Nephron progenitor cell (in vitro differentiated cells): ENCODE measurements around the gene DHRS12.

Experiments
- DNase-seq: peaks from one replicate; pipeline ENCODE4 v3.0.0; 2021
- H3K27ac Mint-ChIP-seq: 2 replicates; pipeline ENCODE4 v1.8.0; 2021; ENCODE audit warnings: mild to moderate bottlenecking, moderate library complexity, mixed read lengths
- H3K27me3 Mint-ChIP-seq: 2 replicates; pipeline ENCODE4 v1.8.0; 2021; ENCODE audit warnings: mild to moderate bottlenecking, low read depth, mixed read lengths; ENCODE audit not compliant: poor library complexity
- H3K36me3 Mint-ChIP-seq: 2 replicates; pipeline ENCODE4 v1.8.0; 2021; ENCODE audit warnings: low read depth, mixed read lengths
- H3K4me1 Mint-ChIP-seq: 2 replicates; pipeline ENCODE4 v1.8.0; 2021; ENCODE audit warnings: mixed read lengths
- H3K4me3 Mint-ChIP-seq: 2 replicates; pipeline ENCODE4 v1.8.0; 2021; ENCODE audit warnings: mild to moderate bottlenecking, moderate library complexity, mixed read lengths
- H3K9me3 Mint-ChIP-seq: 2 replicates; pipeline ENCODE4 v1.8.0; 2021; ENCODE audit warnings: mild to moderate bottlenecking, moderate library complexity, mixed read lengths
- TF ChIP-seq, protein P1 (sequence below): fragments of 200-600 bp; sonication (generic); IDR thresholded peaks from 2 replicates; pipeline ENCODE4 v1.5.0; 2021; ENCODE audit warnings: antibody characterized with exemption

DHRS12 gene

GRCh38 chr13:51797664-51798488 lies 6.1 kb downstream of the DHRS12 start:
- H3K36me3 Mint-ChIP-seq = peaks cover 3% of the 10 kb centered on the region
- no peak overlapping the region for H3K27ac Mint-ChIP-seq
- no peak overlapping the region for H3K4me3 Mint-ChIP-seq
- no peaks in the 10 kb centered on the region for H3K9me3 Mint-ChIP-seq
- DNase-seq = peak; percentile 30
- H3K4me1 Mint-ChIP-seq = peaks cover 44% of the 10 kb centered on the region
- TF ChIP-seq, protein P1, sequence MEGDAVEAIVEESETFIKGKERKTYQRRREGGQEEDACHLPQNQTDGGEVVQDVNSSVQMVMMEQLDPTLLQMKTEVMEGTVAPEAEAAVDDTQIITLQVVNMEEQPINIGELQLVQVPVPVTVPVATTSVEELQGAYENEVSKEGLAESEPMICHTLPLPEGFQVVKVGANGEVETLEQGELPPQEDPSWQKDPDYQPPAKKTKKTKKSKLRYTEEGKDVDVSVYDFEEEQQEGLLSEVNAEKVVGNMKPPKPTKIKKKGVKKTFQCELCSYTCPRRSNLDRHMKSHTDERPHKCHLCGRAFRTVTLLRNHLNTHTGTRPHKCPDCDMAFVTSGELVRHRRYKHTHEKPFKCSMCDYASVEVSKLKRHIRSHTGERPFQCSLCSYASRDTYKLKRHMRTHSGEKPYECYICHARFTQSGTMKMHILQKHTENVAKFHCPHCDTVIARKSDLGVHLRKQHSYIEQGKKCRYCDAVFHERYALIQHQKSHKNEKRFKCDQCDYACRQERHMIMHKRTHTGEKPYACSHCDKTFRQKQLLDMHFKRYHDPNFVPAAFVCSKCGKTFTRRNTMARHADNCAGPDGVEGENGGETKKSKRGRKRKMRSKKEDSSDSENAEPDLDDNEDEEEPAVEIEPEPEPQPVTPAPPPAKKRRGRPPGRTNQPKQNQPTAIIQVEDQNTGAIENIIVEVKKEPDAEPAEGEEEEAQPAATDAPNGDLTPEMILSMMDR = peak; percentile 38
- H3K27me3 Mint-ChIP-seq = peaks cover 13% of the 10 kb centered on the region

GRCh38 chr13:51796546-51796945 lies 7.4 kb downstream of the DHRS12 start:
- Mint-ChIP-seq H3K4me3 (no peak overlapping the region), H3K4me1 (peaks cover 30% of the 10 kb centered on the region), H3K9me3 (no peaks in the 10 kb centered on the region), H3K27ac (no peak overlapping the region), H3K36me3 (peaks cover 7% of the 10 kb centered on the region), H3K27me3 (peaks cover 13% of the 10 kb centered on the region)
- TF ChIP-seq, protein P1 = no peak
- no peak for DNase-seq

DNA sequence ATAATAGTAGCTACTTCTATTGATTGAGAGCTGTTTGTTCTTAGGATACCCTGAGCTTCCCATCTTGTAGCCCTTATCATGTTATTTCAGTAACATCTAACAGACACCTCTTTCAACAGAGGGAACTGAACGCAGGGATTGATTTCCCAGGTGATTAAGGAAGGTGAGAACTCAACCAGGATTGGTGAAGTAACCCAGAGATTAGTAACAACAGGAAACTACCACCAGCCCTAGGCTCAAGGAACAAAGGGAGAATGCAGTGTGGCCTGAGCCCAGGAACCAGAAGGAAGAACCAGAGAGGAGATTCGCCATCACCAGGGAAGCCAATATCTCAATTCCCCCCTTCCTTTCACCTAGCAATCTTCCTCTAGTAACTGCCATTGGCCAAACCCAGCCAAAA lies 8.5 kb downstream of the DHRS12 start:
- Mint-ChIP-seq H3K27me3 (peaks cover 13% of the 10 kb centered on the region), H3K36me3 (peaks cover 7% of the 10 kb centered on the region), H3K4me1 (peaks cover 27% of the 10 kb centered on the region), H3K4me3 (no peak overlapping the region), H3K9me3 (no peaks in the 10 kb centered on the region), H3K27ac (no peak overlapping the region)
- TF ChIP-seq, protein P1 = no peak
- no peak for DNase-seq

GRCh38 chr13:51794964-51795363 lies 9.0 kb downstream of the DHRS12 start:
- no peak for DNase-seq
- H3K4me3 Mint-ChIP-seq = no peak overlapping the region
- TF ChIP-seq, protein P1 = no peak
- no peak overlapping the region for H3K27ac Mint-ChIP-seq
- no peaks in the 10 kb centered on the region for H3K9me3 Mint-ChIP-seq
- peaks cover 26% of the 10 kb centered on the region for H3K4me1 Mint-ChIP-seq
- H3K36me3 Mint-ChIP-seq = peaks cover 7% of the 10 kb centered on the region
- H3K27me3 Mint-ChIP-seq = peaks cover 15% of the 10 kb centered on the region

DNA sequence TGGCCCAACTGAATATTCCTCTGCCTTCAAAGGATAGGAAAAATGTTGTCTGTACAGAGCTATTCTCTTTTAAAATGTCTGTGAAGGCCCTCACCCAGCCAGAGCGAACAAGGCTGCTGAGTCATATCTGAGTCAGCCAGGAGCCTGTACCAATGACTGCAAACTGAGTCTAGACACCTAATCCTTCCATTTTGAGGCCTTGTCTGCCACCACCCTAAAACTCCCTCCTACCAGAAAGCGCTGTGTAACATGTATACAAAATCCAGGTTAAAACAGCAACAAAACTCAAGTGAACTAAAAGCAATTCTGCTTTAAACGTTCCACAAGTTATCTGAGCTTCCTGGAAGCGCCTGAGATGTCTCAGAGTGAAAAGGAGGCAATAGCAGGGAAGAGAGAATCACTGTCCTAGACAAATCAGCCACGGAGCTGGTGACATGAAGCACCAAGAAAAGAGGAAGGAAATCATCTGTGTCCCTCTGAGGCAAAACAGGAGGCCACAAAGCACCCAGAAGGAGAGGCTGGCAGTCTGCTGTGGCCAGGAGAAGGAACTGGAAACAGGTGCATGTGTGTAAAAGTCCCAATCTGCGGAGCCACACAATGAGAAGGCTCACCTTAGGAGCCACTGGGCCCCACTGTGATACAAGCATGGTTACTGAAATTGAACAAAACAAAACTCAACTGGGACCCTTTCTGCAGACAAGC lies 10.2 kb downstream of the DHRS12 start:
- peak overlapping the region; percentile 14 for H3K27ac Mint-ChIP-seq
- peaks cover 7% of the 10 kb centered on the region for H3K36me3 Mint-ChIP-seq
- no peaks in the 10 kb centered on the region for H3K9me3 Mint-ChIP-seq
- peaks cover 17% of the 10 kb centered on the region for H3K4me1 Mint-ChIP-seq
- H3K4me3 Mint-ChIP-seq = no peak overlapping the region
- no peak for DNase-seq
- H3K27me3 Mint-ChIP-seq = peaks cover 6% of the 10 kb centered on the region
- TF ChIP-seq, protein P1 = no peak
